Measurements from ENCODE around the gene YPEL2. TPM values are rescaled to one million over a fixed set of nuclear protein-coding genes. Genes with fewer than 3 reads are reported as not detected.

The YPEL2 gene
- total RNA-seq, 1 experiment from 2014 or later = 4.7 TPM

DNA sequence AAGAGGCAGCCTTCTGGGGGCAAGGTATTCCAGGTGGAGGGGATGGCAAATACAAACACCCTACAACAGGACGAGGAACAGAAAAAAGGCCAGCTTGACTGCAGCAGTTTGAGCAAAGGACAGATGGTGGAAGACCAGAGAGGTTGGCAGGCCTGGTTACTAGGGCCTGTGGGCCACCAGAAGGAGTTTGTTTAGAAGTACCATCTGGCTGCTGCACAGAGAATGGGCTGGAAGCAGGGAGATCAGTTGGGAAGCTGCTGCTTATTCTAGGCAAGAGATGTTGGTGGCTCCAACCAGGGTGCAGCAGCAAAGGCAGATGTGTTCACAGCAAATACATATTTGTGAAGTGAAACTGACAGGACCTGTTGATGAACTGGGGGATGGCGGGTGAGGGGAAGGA, 2.9 kb upstream of the YPEL2 start:
- CTCF ChIA-PET = interaction anchor here (1.2 kb wide), 1 partner anchor 114 kb away, joined by 3 read pairs; no protein-coding TSS in a partner anchor
- DNase-seq (ENCODE audit: low read depth, low spot score) = no peak
- TF ChIP-seq TCF7L2 (IDR thresholded peaks at IDR 0.05; ENCODE audit: borderline replicate concordance, extremely low read depth, insufficient read depth, insufficient read length) (no peak), CBX3 (IDR thresholded peaks at IDR 0.05; ENCODE audit: low read depth) (no peak), SRF (IDR thresholded peaks at IDR 0.05; ENCODE audit: low read depth) (no peak), EGR1 (IDR thresholded peaks at IDR 0.05; ENCODE audit: low read depth) (no peak), ZFX (IDR thresholded peaks at IDR 0.05) (no peak), RAD21 (IDR thresholded peaks at IDR 0.05; ENCODE audit: low read depth) (no peak), EZH2phosphoT487 (IDR thresholded peaks at IDR 0.05; ENCODE audit: borderline replicate concordance) (no peak), JUND (IDR thresholded peaks at IDR 0.05) (no peak), YY1 (IDR thresholded peaks at IDR 0.05; ENCODE audit: extremely low read depth, insufficient replicate concordance, low read depth, low read length) (no peak), ELF1 (IDR thresholded peaks at IDR 0.05; ENCODE audit: borderline replicate concordance, low read depth) (no peak), POLR2AphosphoS5 (IDR thresholded peaks at IDR 0.05; ENCODE audit: low read depth, low read length) (no peak), ZNF274 (IDR thresholded peaks at IDR 0.05; ENCODE audit: low read depth, low read length) (no peak), POLR2A (IDR thresholded peaks at IDR 0.05; ENCODE audit: borderline replicate concordance, extremely low read depth, insufficient read depth, insufficient read length) (no peak), SP1 (IDR thresholded peaks at IDR 0.05; ENCODE audit: low read depth) (no peak)
- TF ChIP-seq, protein P1, sequence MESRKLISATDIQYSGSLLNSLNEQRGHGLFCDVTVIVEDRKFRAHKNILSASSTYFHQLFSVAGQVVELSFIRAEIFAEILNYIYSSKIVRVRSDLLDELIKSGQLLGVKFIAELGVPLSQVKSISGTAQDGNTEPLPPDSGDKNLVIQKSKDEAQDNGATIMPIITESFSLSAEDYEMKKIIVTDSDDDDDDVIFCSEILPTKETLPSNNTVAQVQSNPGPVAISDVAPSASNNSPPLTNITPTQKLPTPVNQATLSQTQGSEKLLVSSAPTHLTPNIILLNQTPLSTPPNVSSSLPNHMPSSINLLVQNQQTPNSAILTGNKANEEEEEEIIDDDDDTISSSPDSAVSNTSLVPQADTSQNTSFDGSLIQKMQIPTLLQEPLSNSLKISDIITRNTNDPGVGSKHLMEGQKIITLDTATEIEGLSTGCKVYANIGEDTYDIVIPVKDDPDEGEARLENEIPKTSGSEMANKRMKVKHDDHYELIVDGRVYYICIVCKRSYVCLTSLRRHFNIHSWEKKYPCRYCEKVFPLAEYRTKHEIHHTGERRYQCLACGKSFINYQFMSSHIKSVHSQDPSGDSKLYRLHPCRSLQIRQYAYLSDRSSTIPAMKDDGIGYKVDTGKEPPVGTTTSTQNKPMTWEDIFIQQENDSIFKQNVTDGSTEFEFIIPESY (IDR thresholded peaks at IDR 0.05; ENCODE audit: extremely low read depth, insufficient replicate concordance, low read length) = no peak
- TF ChIP-seq, protein P2, sequence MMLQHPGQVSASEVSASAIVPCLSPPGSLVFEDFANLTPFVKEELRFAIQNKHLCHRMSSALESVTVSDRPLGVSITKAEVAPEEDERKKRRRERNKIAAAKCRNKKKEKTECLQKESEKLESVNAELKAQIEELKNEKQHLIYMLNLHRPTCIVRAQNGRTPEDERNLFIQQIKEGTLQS (IDR thresholded peaks at IDR 0.05) = no peak
- TF ChIP-seq, protein P3, sequence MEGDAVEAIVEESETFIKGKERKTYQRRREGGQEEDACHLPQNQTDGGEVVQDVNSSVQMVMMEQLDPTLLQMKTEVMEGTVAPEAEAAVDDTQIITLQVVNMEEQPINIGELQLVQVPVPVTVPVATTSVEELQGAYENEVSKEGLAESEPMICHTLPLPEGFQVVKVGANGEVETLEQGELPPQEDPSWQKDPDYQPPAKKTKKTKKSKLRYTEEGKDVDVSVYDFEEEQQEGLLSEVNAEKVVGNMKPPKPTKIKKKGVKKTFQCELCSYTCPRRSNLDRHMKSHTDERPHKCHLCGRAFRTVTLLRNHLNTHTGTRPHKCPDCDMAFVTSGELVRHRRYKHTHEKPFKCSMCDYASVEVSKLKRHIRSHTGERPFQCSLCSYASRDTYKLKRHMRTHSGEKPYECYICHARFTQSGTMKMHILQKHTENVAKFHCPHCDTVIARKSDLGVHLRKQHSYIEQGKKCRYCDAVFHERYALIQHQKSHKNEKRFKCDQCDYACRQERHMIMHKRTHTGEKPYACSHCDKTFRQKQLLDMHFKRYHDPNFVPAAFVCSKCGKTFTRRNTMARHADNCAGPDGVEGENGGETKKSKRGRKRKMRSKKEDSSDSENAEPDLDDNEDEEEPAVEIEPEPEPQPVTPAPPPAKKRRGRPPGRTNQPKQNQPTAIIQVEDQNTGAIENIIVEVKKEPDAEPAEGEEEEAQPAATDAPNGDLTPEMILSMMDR (IDR thresholded peaks at IDR 0.05 in 2 of 3, conservative IDR thresholded peaks at IDR 0.05 in 1 of 3; ENCODE audit: borderline replicate concordance in 1 of 3, insufficient read depth in 1 of 3, low read depth in 2 of 3, low read length in 2 of 3) = no peak
- TF ChIP-seq, protein P4, sequence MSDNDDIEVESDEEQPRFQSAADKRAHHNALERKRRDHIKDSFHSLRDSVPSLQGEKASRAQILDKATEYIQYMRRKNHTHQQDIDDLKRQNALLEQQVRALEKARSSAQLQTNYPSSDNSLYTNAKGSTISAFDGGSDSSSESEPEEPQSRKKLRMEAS (IDR thresholded peaks at IDR 0.05) = no peak
- H3K27ac ChIP-seq (ENCODE audit: low read depth, low read length) = no peak overlapping the region
- no TSS peak for BruUV-seq (replicated peaks)
- no peaks in the 10 kb centered on the region for H3K9me2 ChIP-seq (ENCODE audit: insufficient read depth)
- H3K79me2 ChIP-seq (ENCODE audit: insufficient read depth, low read length) = no peaks in the 10 kb centered on the region
- ATAC-seq = no peak
- no peak overlapping the region for H2AFZ ChIP-seq (ENCODE audit: low read depth, low read length, poor library complexity, severe bottlenecking)
- no peaks in the 10 kb centered on the region for H3K36me3 ChIP-seq (ENCODE audit: control insufficient read depth in 1 of 2, insufficient read depth in 2 of 2, low read length in 2 of 2)
- no peak overlapping the region for H3K4me3 ChIP-seq (replicated peaks in 1 of 2; ENCODE audit: low read depth in 1 of 2, low read length in 2 of 2)
- RAD21 ChIA-PET (ENCODE audit: low non-redundant PET in 1 of 2, low total read pairs in 2 of 2, uncharacterized antibody in 2 of 2, unreplicated experiment in 2 of 2) = no interaction called here
- H3K9me3 ChIP-seq (ENCODE audit: control insufficient read depth in 1 of 2, insufficient read depth in 1 of 2, low read depth in 1 of 2, low read length in 2 of 2) = no peaks in the 10 kb centered on the region
- intact Hi-C loops (cut with micrococcal nuclease) = loop anchor here (5.0 kb wide), 1 partner anchor 229 kb away; no protein-coding TSS in a partner anchor
- H3K9ac ChIP-seq (ENCODE audit: low read length) = no peak overlapping the region
- POLR2A ChIA-PET = no interaction called here
- H3K27me3 ChIP-seq (ENCODE audit: insufficient read depth, low read length) = peaks cover 14% of the 10 kb centered on the region
- no peaks in the 10 kb centered on the region for H4K20me1 ChIP-seq (ENCODE audit: insufficient read depth)
- H3K4me2 ChIP-seq (ENCODE audit: low read length) = no peak overlapping the region
- H3K4me1 ChIP-seq (ENCODE audit: control insufficient read depth in 1 of 2, insufficient read depth in 2 of 2, low read length in 2 of 2) = peaks cover 14 to 27% of the 10 kb centered on the region in 2 experiments

Data from HCT116 (cell line).